H1 (cell line): ENCODE measurements around the gene TNNT3. TPM values are rescaled to one million over a fixed set of nuclear protein-coding genes. Genes with fewer than 3 reads are reported as not detected.

Experiments used
- CTCF ChIA-PET: fragments of 300-600 bp; sonication (Branson Sonifier 250); formaldehyde crosslinking; loops from one replicate; lab custom pipeline; 2021; ENCODE audit not compliant: partially characterized antibody; lab: Charles Lee
- POLR2A ChIA-PET: fragments of 300-600 bp; sonication (Branson Sonifier 250); formaldehyde crosslinking; loops from one replicate; lab custom pipeline; 2021; ENCODE audit warnings: inconsistent platforms; ENCODE audit not compliant: partially characterized antibody; lab: Charles Lee
- DNase-seq, 2 experiments: peaks; one replicate each; pipeline versions ENCODE4 v3.0.0 to v3.0.0-alpha.2; 2010 to 2022; ENCODE audit warnings: low spot score in 2 of 2, low read depth in 1 of 2, mixed read lengths in 1 of 2
- FAIRE-seq: peaks from 2 replicates; lab custom pipeline; 2011; peaks lifted over from hg19 to GRCh38; lab: Jason Lieb, UNC
- H2AFZ ChIP-seq: 2 replicates; pipeline ENCODE4 v1.8.1; 2012; ENCODE audit warnings: low read length, inconsistent platforms
- H2AK5ac ChIP-seq: 2 replicates; pipeline ENCODE4 v1.6.1; 2013; ENCODE audit warnings: low read depth, low read length
- H2BK120ac ChIP-seq: replicated peaks from 2 replicates; pipeline ENCODE3; 2013; ENCODE audit warnings: low read depth, low read length, inconsistent platforms
- H2BK12ac ChIP-seq: 2 replicates; pipeline ENCODE4 v1.6.1; 2013; ENCODE audit warnings: low read depth, low read length
- H2BK15ac ChIP-seq: 2 replicates; pipeline ENCODE4 v1.6.1; 2013; ENCODE audit warnings: low read length
- H2BK20ac ChIP-seq: 2 replicates; pipeline ENCODE4 v1.6.1; 2013; ENCODE audit warnings: low read length
- H2BK5ac ChIP-seq: 2 replicates; pipeline ENCODE4 v1.6.1; 2013; ENCODE audit warnings: low read depth, low read length
- H3K14ac ChIP-seq: 2 replicates; pipeline ENCODE4 v1.6.1; 2013; ENCODE audit warnings: inconsistent platforms; ENCODE audit not compliant: insufficient read length
- H3K18ac ChIP-seq: 2 replicates; pipeline ENCODE4 v1.6.1; 2013; ENCODE audit warnings: low read length; ENCODE audit errors: extremely low read depth
- H3K23ac ChIP-seq: 2 replicates; pipeline ENCODE4 v1.6.1; 2013; ENCODE audit warnings: inconsistent platforms; ENCODE audit not compliant: insufficient read length
- H3K23me2 ChIP-seq: 2 replicates; pipeline ENCODE4 v1.6.1; 2013; ENCODE audit warnings: low read depth, low read length
- H3K27ac ChIP-seq: 2 replicates; pipeline ENCODE4 v1.6.1; 2011; ENCODE audit warnings: low read depth, low read length, inconsistent platforms
- H3K27me3 ChIP-seq, 4 experiments: replicated peaks in 1 of 4; 1 replicate in 1 of 4; 2 replicates in 3 of 4; pipeline versions ENCODE4 v1.6.1 to v1.8.1; 2011 to 2013; ENCODE audit warnings: low read length in 3 of 4, mild to moderate bottlenecking in 3 of 4, inconsistent platforms in 2 of 4, mixed read lengths in 2 of 4, moderate library complexity in 1 of 4; ENCODE audit not compliant: control insufficient read depth in 3 of 4, insufficient read depth in 3 of 4; ENCODE audit errors: extremely low read depth in 1 of 4
- H3K36me3 ChIP-seq, 4 experiments: 2 replicates each; pipeline versions ENCODE4 v1.6.1 to v1.8.1; 2011 to 2013; ENCODE audit warnings: mild to moderate bottlenecking in 4 of 4, low read length in 3 of 4, moderate library complexity in 2 of 4, control low read depth in 1 of 4, inconsistent platforms in 1 of 4; ENCODE audit not compliant: insufficient read depth in 4 of 4, control insufficient read depth in 2 of 4
- H3K4ac ChIP-seq: replicated peaks from 2 replicates; pipeline ENCODE3; 2013; ENCODE audit warnings: low read length, low read depth, mixed read lengths, inconsistent platforms; ENCODE audit not compliant: insufficient read length
- H3K4me1 ChIP-seq, 4 experiments: replicated peaks in 1 of 4; 1 replicate in 1 of 4; 2 replicates in 3 of 4; pipeline versions ENCODE4 v1.6.1 to v1.8.1; 2011 to 2013; ENCODE audit warnings: low read length in 3 of 4, inconsistent platforms in 2 of 4, mixed read lengths in 1 of 4; ENCODE audit not compliant: insufficient read depth in 4 of 4, control insufficient read depth in 3 of 4
- H3K4me2 ChIP-seq, 2 experiments: 2 replicates each; pipeline versions ENCODE4 v1.6.1 to v1.8.1; 2011 to 2013; ENCODE audit warnings: low read depth in 2 of 2, low read length in 2 of 2, control low read depth in 1 of 2, inconsistent platforms in 1 of 2, mild to moderate bottlenecking in 1 of 2; ENCODE audit not compliant: insufficient read depth in 1 of 2
- H3K4me3 ChIP-seq, 4 experiments: fragments of 200-600, 300-600 bp in 1 of 4; sonication (generic), shearing (Covaris generic), sonication (Bioruptor Twin) in 1 of 4; 2 replicates each; pipeline versions ENCODE4 v1.5.1 to v1.8.1; 2011 to 2016; ENCODE audit warnings: low read length in 4 of 4, low read depth in 3 of 4, control low read depth in 2 of 4, inconsistent platforms in 2 of 4, mild to moderate bottlenecking in 2 of 4, mixed read lengths in 1 of 4, moderate library complexity in 1 of 4; ENCODE audit not compliant: insufficient read depth in 2 of 4; ENCODE audit errors: extremely low read depth in 1 of 4
- H3K56ac ChIP-seq: replicated peaks from 2 replicates; pipeline ENCODE3; 2013; ENCODE audit warnings: low read depth, mild to moderate bottlenecking, mixed read lengths, low read length, inconsistent platforms; ENCODE audit not compliant: insufficient read length
- H3K79me1 ChIP-seq: 2 replicates; pipeline ENCODE4 v1.6.1; 2013; ENCODE audit warnings: low read depth, low read length, control low read depth
- H3K79me2 ChIP-seq, 2 experiments: 2 replicates each; pipeline versions ENCODE4 v1.6.1 to v1.8.1; 2012 to 2013; ENCODE audit warnings: low read length in 2 of 2, mild to moderate bottlenecking in 2 of 2, inconsistent platforms in 1 of 2; ENCODE audit not compliant: insufficient read depth in 2 of 2, control insufficient read depth in 1 of 2
- H3K9ac ChIP-seq, 4 experiments: replicated peaks in 1 of 4; 1 replicate in 1 of 4; 2 replicates in 3 of 4; pipeline versions ENCODE4 v1.6.1 to v1.8.1; 2011 to 2013; ENCODE audit warnings: low read depth in 3 of 4, low read length in 3 of 4, control low read depth in 2 of 4, mild to moderate bottlenecking in 2 of 4, moderate library complexity in 2 of 4, inconsistent platforms in 1 of 4; ENCODE audit errors: extremely low read depth in 1 of 4
- H3K9me3 ChIP-seq, 2 experiments: 2 replicates each; pipeline versions ENCODE4 v1.6.1 to v1.8.1; 2012 to 2013; ENCODE audit warnings: mild to moderate bottlenecking in 2 of 2, moderate library complexity in 2 of 2, control low read depth in 1 of 2, inconsistent platforms in 1 of 2, low read depth in 1 of 2, low read length in 1 of 2, mixed read lengths in 1 of 2; ENCODE audit not compliant: insufficient read depth in 2 of 2
- H4K20me1 ChIP-seq, 2 experiments: replicated peaks in 1 of 2; 2 replicates each; pipeline versions ENCODE3 to v1.8.1; 2011 to 2013; ENCODE audit warnings: inconsistent platforms in 2 of 2, low read length in 2 of 2, mild to moderate bottlenecking in 1 of 2; ENCODE audit not compliant: insufficient read depth in 2 of 2, control insufficient read depth in 1 of 2
- H4K5ac ChIP-seq: 2 replicates; pipeline ENCODE4 v1.6.1; 2013; ENCODE audit warnings: low read length, low read depth, mixed read lengths, inconsistent platforms; ENCODE audit not compliant: insufficient read length
- H4K8ac ChIP-seq: 2 replicates; pipeline ENCODE4 v1.8.0; 2013; ENCODE audit warnings: mild to moderate bottlenecking, moderate library complexity, low read length, inconsistent platforms; ENCODE audit not compliant: insufficient read depth; ENCODE audit errors: extremely low read depth
- H4K91ac ChIP-seq: replicated peaks from 2 replicates; pipeline ENCODE3; 2013; ENCODE audit warnings: low read length, mixed read lengths, inconsistent platforms; ENCODE audit not compliant: insufficient read length
- BRCA1 ChIP-seq: IDR thresholded peaks from 2 replicates; pipeline ENCODE4 v1.6.1; 2012; ENCODE audit warnings: low read depth, low read length, improper control_type of control experiment
- CBX8 ChIP-seq: fragments of 300-800, 300-1000 bp; sonication (generic); IDR thresholded peaks from 2 replicates; pipeline ENCODE4 v1.7.1; 2016; ENCODE audit warnings: low read depth, low read length, borderline replicate concordance
- GABPA ChIP-seq: IDR thresholded peaks from 2 replicates; pipeline ENCODE4 v1.6.1; 2011; ENCODE audit warnings: mild to moderate bottlenecking, low read length, moderate library complexity, borderline replicate concordance; ENCODE audit not compliant: insufficient read depth
- JUN ChIP-seq: IDR thresholded peaks from 2 replicates; pipeline ENCODE4 v1.6.1; 2011; ENCODE audit warnings: low read depth, mild to moderate bottlenecking, improper control_type of control experiment, low read length
- JUND ChIP-seq: IDR thresholded peaks from 2 replicates; pipeline ENCODE4 v1.6.1; 2011; ENCODE audit warnings: mild to moderate bottlenecking, improper control_type of control experiment, low read length
- KDM5A ChIP-seq: fragments of 200-600 bp; IDR thresholded peaks from 2 replicates; pipeline ENCODE4 v1.7.1; 2012; ENCODE audit warnings: mild to moderate bottlenecking, low read length, inconsistent platforms, mixed read lengths
- POLR2A ChIP-seq, 2 experiments: IDR thresholded peaks; 1 replicate in 1 of 2; 2 replicates in 1 of 2; pipeline ENCODE4 v1.6.1; 2011; ENCODE audit warnings: low read depth in 2 of 2, low read length in 2 of 2, mild to moderate bottlenecking in 2 of 2; ENCODE audit errors: control extremely low read depth in 1 of 2
- POU5F1 ChIP-seq: IDR thresholded peaks from 2 replicates; pipeline ENCODE4 v1.6.1; 2011; ENCODE audit warnings: low read depth, mild to moderate bottlenecking, low read length, moderate library complexity
- SP4 ChIP-seq: IDR thresholded peaks from 2 replicates; pipeline ENCODE4 v1.6.1; 2012; ENCODE audit warnings: low read length, inconsistent platforms
- WGBS, 2 experiments: shearing (Covaris generic) in 1 of 2; methylation state at CpG; one replicate each; pipeline versions ENCODE4 v1.1.6 to v1.1.7; 2013 to 2015; ENCODE audit warnings: low lambda C conversion rate in 2 of 2, mixed read lengths in 2 of 2, inconsistent platforms in 1 of 2, low coverage in 1 of 2, missing lambda C conversion rate in 1 of 2; ENCODE audit not compliant: insufficient replicate concordance in 2 of 2, insufficient coverage in 1 of 2, insufficient read length in 1 of 2; ENCODE audit errors: extremely low coverage in 1 of 2, missing lambda C conversion rate in 1 of 2; 5-methylcytosine and 5-hydroxymethylcytosine counted together
- polyA plus RNA-seq, 7 experiments: library from polyadenylated mRNA; depleted of rRNA in 3 of 7; stranded (reverse) in 5 of 7; unstranded in 2 of 7; fragments of >200 nt in 5 of 7; fragments of 200-250 nt in 2 of 7; gene quantifications; 1 replicate in 5 of 7; 2 replicates in 1 of 7; 4 replicates in 1 of 7; pipeline versions ENCODE4 v1.2.1 to v1.2.3, GENCODE V29; 2011 to 2013; ENCODE audit warnings: missing spikeins in 2 of 7, mixed read lengths in 2 of 7
- total RNA-seq: library from RNA; stranded (reverse); fragmentation: NEBNext Ultra II Directional; extraction: Animal tissue kit (Norgen Biotek cat#: 25700); gene quantifications from 2 replicates; pipeline ENCODE4 v1.2.1, GENCODE V29; 2021
- TF ChIP-seq, protein P1 (sequence below): IDR thresholded peaks from 2 replicates; pipeline ENCODE4 v1.6.1; 2012; ENCODE audit warnings: low read length, inconsistent platforms
- TF ChIP-seq, protein P2 (sequence below), 3 experiments: IDR thresholded peaks; 1 replicate in 2 of 3; 2 replicates in 1 of 3; pipeline versions ENCODE4 v1.5.1 to v1.6.1; 2011; ENCODE audit warnings: low read length in 3 of 3, mild to moderate bottlenecking in 3 of 3, inconsistent platforms in 2 of 3, low read depth in 1 of 3, moderate library complexity in 1 of 3; ENCODE audit not compliant: insufficient read depth in 1 of 3; ENCODE audit errors: control extremely low read depth in 1 of 3

TNNT3 gene
- total and polyA plus RNA-seq, 2 of the 8 experiments (the other 6 are each of a cell fraction or from before 2014, with no cell fraction given): not detected

DNA sequence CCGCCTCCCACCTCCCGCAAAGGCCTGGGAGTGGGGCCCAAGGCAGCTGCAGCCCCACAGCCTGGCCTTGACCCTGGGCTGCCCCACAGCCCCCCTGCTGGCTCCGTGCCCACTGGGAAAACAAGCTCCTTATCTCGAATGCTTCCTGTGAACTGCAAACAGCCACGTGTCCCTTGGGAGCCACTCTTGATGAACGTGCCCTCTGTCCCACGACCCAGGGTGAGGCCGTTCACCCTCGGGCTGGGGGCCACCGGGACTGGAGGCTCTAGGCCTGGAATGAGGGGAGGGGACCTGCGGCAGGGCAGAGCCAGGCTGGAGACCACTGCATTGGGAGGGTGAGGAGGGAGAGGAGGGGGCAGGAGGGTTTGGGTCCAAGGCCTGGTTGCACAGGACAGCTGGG lies 68.7 kb downstream of the TNNT3 start:
- H3K27me3 ChIP-seq: no peaks in the 10 kb centered on the region
- DNase-seq (no peak), FAIRE-seq (no peak)
- no peak overlapping the region for H2BK5ac ChIP-seq
- no peak overlapping the region for H3K4me2 ChIP-seq
- no peak overlapping the region for H3K56ac ChIP-seq
- no peaks in the 10 kb centered on the region for H3K4me1 ChIP-seq
- H3K79me2 ChIP-seq: no peaks in the 10 kb centered on the region
- H2AK5ac ChIP-seq: no peak overlapping the region
- no CpG with 5 or more reads among the region's 11 CpGs for WGBS, 2 experiments
- no peaks in the 10 kb centered on the region for H3K79me1 ChIP-seq
- H4K91ac ChIP-seq: no peak overlapping the region
- H3K4ac ChIP-seq: no peak overlapping the region
- no peak overlapping the region for H3K27ac ChIP-seq
- no peak overlapping the region for H3K18ac ChIP-seq
- H4K20me1 ChIP-seq: no peaks in the 10 kb centered on the region
- H2AFZ ChIP-seq: no peak overlapping the region
- no peak overlapping the region for H4K5ac ChIP-seq
- H3K4me3 ChIP-seq: no peak overlapping the region
- H2BK12ac ChIP-seq: no peak overlapping the region
- H3K23ac ChIP-seq: no peak overlapping the region
- H2BK15ac ChIP-seq: no peak overlapping the region
- H3K23me2 ChIP-seq: no peaks in the 10 kb centered on the region
- H3K9ac ChIP-seq: no peak overlapping the region
- ChIA-PET CTCF (interaction anchor here (0.8 to 1.8 kb wide), 5 partner anchors 19 to 161 kb away, joined by 3 to 7 read pairs (median 3); no protein-coding TSS in a partner anchor), POLR2A (interaction anchor here (0.8 to 1.4 kb wide), 3 partner anchors 8 to 21 kb away, joined by 3 to 7 read pairs (median 3); no protein-coding TSS in a partner anchor)
- H2BK120ac ChIP-seq: no peak overlapping the region
- no peak overlapping the region for H3K14ac ChIP-seq
- no peaks in the 10 kb centered on the region for H3K9me3 ChIP-seq
- no peaks in the 10 kb centered on the region for H3K36me3 ChIP-seq
- no peak overlapping the region for H4K8ac ChIP-seq
- no peak overlapping the region for H2BK20ac ChIP-seq
- TF ChIP-seq, protein P1, sequence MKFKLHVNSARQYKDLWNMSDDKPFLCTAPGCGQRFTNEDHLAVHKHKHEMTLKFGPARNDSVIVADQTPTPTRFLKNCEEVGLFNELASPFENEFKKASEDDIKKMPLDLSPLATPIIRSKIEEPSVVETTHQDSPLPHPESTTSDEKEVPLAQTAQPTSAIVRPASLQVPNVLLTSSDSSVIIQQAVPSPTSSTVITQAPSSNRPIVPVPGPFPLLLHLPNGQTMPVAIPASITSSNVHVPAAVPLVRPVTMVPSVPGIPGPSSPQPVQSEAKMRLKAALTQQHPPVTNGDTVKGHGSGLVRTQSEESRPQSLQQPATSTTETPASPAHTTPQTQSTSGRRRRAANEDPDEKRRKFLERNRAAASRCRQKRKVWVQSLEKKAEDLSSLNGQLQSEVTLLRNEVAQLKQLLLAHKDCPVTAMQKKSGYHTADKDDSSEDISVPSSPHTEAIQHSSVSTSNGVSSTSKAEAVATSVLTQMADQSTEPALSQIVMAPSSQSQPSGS: no peak
- TF ChIP-seq JUND (no peak), POU5F1 (no peak), CBX8 (no peak), SP4 (no peak), POLR2A (IDR thresholded peaks at IDR 0.05; ENCODE audit: control extremely low read depth in 1 of 2, low read depth in 2 of 2, low read length in 2 of 2) (no peak), KDM5A (no peak), BRCA1 (no peak), JUN (no peak), GABPA (no peak)
- TF ChIP-seq, protein P2, sequence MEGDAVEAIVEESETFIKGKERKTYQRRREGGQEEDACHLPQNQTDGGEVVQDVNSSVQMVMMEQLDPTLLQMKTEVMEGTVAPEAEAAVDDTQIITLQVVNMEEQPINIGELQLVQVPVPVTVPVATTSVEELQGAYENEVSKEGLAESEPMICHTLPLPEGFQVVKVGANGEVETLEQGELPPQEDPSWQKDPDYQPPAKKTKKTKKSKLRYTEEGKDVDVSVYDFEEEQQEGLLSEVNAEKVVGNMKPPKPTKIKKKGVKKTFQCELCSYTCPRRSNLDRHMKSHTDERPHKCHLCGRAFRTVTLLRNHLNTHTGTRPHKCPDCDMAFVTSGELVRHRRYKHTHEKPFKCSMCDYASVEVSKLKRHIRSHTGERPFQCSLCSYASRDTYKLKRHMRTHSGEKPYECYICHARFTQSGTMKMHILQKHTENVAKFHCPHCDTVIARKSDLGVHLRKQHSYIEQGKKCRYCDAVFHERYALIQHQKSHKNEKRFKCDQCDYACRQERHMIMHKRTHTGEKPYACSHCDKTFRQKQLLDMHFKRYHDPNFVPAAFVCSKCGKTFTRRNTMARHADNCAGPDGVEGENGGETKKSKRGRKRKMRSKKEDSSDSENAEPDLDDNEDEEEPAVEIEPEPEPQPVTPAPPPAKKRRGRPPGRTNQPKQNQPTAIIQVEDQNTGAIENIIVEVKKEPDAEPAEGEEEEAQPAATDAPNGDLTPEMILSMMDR (IDR thresholded peaks at IDR 0.05; ENCODE audit: control extremely low read depth in 1 of 3, insufficient read depth in 1 of 3, low read depth in 1 of 3, low read length in 3 of 3): no peak
